Panc1 (cell line): ENCODE data around the gene FRY.

Source experiments
- POLR2AphosphoS5 ChIP-seq: IDR thresholded peaks from 2 replicates; pipeline ENCODE4 v1.6.1; 2012; ENCODE audit warnings: mild to moderate bottlenecking, low read depth, low read length, moderate library complexity
- REST ChIP-seq, 2 experiments: IDR thresholded peaks; 2 replicates each; pipeline ENCODE4 v1.6.1; 2011 to 2012; ENCODE audit warnings: low read depth in 2 of 2, control low read depth in 1 of 2, low read length in 1 of 2, mild to moderate bottlenecking in 1 of 2, moderate library complexity in 1 of 2; ENCODE audit not compliant: insufficient read depth in 1 of 2
- SIN3A ChIP-seq: IDR thresholded peaks from 2 replicates; pipeline ENCODE4 v1.6.1; 2012; ENCODE audit warnings: low read depth, mild to moderate bottlenecking, low read length, moderate library complexity, borderline replicate concordance; ENCODE audit not compliant: insufficient read depth
- TCF7L2 ChIP-seq: IDR thresholded peaks from 2 replicates; pipeline ENCODE4 v1.6.1; 2011; ENCODE audit warnings: mild to moderate bottlenecking, low read depth, low read length, inconsistent platforms
- TF ChIP-seq, protein P1 (sequence below): fragments of 450-650 bp; IDR thresholded peaks from 2 replicates; pipeline ENCODE4 v1.5.1; 2017; ENCODE audit warnings: mild to moderate bottlenecking

DNA sequence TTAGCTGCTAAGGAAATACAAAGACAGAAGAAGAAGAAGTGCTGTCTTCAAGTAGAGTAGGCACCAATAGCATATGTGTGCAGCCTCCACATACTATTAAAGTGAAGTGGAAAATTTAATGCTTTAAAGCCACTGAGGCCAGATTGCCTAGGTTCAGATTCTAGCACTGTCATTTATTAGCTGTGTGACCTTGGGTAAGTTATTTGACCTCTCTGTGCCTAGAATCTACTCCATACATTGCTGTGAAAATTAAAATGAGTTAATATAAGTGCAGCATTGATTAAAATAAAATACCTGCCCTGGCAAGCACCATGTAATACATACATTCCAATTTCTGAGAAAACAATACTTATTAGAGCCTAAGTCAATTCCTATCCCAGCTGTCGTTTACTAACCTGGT is 110.5 kb downstream of the FRY start:
- TF ChIP-seq, protein P1, sequence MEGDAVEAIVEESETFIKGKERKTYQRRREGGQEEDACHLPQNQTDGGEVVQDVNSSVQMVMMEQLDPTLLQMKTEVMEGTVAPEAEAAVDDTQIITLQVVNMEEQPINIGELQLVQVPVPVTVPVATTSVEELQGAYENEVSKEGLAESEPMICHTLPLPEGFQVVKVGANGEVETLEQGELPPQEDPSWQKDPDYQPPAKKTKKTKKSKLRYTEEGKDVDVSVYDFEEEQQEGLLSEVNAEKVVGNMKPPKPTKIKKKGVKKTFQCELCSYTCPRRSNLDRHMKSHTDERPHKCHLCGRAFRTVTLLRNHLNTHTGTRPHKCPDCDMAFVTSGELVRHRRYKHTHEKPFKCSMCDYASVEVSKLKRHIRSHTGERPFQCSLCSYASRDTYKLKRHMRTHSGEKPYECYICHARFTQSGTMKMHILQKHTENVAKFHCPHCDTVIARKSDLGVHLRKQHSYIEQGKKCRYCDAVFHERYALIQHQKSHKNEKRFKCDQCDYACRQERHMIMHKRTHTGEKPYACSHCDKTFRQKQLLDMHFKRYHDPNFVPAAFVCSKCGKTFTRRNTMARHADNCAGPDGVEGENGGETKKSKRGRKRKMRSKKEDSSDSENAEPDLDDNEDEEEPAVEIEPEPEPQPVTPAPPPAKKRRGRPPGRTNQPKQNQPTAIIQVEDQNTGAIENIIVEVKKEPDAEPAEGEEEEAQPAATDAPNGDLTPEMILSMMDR, result no peak
- TF ChIP-seq POLR2AphosphoS5 (no peak), REST (IDR thresholded peaks at IDR 0.05; ENCODE audit: insufficient read depth in 1 of 2, low read depth in 2 of 2, low read length in 1 of 2) (no peak), SIN3A (no peak), TCF7L2 (no peak)
